ENCODE measurements around the gene ERMP1. TPM values are rescaled to one million over a fixed set of nuclear protein-coding genes. Genes with fewer than 3 reads are reported as not detected.
A peak's percentile ranks its signal among the peaks of the same experiment; 100 is the strongest.
"Not testable (repeated sequence)": the region's sequence is repeated elsewhere in the genome, so short reads cannot be mapped to it uniquely, and the experiment has no call there.

The ERMP1 gene
- total RNA-seq, 1 experiment from 2014 or later: 35.2 TPM

DNA sequence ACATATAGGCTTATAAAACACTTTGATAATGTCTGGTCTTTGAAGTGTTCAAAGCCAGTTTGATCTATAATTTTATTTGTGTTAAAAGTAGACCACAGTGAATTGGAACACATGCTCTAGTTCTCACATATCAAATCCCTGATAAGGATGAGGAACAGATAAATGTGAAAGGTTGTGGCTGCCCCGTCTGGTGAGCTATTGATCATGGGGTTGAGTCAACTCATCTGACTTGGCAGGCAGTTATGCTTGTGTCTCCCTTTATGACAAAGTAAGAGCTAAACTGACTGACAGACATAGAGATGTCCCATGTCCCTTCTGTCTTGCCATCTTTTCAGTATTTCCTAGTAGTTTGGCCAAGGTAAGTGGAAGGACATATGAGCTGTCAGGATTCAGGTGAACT lies 2.9 kb upstream of the ERMP1 start:
- in situ Hi-C loops (cut with HindIII; ENCODE audit: low pct_unique_long_range_greater_than_20kb, low sequenced_read_pairs): no loop called here
- DNase-seq (ENCODE audit: low read depth, low spot score): no peak

DNA sequence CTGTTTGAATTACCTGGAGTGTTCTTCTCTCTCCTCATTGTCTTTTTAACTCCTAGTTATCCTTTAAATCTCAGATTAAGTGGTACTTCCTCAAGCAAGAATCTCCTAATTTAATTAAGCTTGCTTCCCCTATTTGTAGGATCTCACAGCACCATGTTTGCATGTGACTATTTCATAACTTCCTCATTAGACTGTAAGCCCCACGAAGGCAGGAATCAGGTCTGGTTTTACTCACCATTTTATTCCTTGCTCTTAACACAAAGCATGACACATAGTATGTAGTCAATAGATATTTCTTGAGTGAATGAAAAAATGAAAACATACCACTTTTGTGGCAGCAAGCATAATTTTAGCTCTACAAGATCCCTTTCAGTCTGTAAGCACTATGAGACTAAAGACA lies 1.3 kb upstream of the ERMP1 start:
- in situ Hi-C loops (cut with HindIII; ENCODE audit: low pct_unique_long_range_greater_than_20kb, low sequenced_read_pairs): no loop called here
- DNase-seq (ENCODE audit: low read depth, low spot score): no peak

DNA sequence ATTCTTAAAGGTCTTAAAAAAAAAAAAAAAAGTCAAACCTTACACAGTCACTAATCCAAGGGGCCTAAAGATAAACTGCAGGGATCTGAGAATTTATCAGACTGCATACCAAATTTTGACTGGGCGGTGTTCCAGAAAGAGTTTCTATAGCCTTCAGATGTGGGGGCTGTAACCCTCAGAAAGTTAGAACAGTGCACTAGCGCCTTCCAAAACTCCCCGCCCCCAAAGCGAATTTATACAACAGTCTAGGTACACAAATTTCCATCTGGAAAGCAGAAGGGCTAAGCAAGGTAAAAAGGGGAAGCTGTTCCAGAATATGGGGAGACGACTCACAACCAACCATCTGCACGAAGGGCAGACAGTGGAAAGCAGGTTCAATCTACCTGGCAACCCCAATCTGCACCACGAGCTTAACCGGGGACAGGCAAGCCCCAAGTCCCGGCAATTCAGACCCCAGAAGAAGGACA lies 813 bp downstream of the ERMP1 start:
- DNase-seq (ENCODE audit: low read depth, low spot score): no peak
- in situ Hi-C loops (cut with HindIII; ENCODE audit: low pct_unique_long_range_greater_than_20kb, low sequenced_read_pairs): no loop called here

DNA sequence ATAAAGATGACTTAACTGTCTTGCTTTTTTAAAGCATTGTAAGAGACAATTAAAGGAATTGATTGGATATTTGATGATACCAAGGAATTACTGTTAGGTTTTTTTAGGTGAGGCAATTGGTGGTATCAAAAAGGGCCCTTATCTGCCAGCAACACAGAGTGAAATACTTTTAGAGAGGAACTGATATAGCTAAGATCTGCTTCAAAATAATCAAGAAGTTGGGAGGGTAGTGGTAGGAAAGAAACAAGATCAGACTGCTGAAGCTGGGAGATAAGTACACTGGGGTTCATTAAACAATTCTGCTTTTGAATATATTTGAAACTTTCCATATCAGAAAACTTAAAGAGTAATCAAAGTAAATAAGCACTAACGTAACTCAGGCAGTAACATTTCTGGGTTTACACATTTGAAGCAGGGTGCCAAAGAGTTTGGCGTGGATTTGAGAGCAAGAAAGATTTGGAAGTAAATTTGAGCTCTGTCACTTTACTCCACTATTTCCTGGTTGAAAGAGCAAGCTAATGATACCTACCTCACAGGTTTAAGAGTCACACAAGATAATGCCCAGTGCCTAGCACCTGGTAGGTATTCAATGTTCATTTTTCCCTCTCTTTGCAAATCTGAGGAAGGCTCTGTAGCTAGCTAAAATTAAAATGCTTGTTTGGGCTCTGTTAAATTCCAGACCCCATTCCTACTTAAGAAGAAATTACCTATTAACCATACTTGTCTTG lies 6.9 kb downstream of the ERMP1 start:
- DNase-seq (ENCODE audit: low read depth, low spot score): no peak
- in situ Hi-C loops (cut with HindIII; ENCODE audit: low pct_unique_long_range_greater_than_20kb, low sequenced_read_pairs): no loop called here

DNA sequence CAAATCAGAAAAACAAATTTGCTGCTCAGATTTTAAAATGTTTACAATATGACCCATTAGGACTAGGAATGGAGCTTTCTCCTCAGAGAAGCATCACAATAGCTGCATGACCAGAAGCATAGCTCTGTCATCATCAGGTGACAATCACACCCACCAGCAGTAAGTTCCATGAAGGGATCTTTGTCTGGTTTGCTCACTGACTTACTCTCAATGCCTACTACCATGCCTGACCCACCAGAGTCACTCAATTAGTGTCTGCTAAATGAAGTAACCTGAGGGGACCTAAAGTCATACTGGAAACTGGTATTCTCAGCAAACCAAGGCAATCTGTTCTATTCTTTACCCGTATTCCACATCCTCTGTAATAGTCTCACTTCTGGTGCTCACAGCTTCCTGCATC lies 7.7 kb downstream of the ERMP1 start:
- in situ Hi-C loops (cut with HindIII; ENCODE audit: low pct_unique_long_range_greater_than_20kb, low sequenced_read_pairs): no loop called here
- DNase-seq (ENCODE audit: low read depth, low spot score): peak; percentile 50

DNA sequence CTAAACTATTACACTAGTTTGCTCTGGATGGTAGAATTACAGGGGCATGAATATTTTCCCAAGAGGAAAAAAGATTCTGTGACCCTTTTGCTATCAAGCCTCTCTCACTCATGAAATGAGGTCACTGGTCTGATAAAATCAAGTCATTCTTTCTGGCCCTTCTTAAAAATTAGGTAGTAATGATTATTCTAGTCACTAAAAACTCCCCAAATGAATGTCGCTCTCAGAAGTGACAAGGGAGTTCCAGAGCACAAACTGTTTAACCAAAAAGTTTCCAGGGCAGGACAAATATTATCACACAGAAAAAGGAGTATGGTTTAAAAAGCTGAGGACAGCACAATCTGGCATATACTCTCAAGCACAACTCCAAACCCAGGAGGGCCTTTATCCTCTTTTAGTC lies 12.5 kb downstream of the ERMP1 start:
- in situ Hi-C loops (cut with HindIII; ENCODE audit: low pct_unique_long_range_greater_than_20kb, low sequenced_read_pairs): no loop called here
- DNase-seq (ENCODE audit: low read depth, low spot score): no peak

DNA sequence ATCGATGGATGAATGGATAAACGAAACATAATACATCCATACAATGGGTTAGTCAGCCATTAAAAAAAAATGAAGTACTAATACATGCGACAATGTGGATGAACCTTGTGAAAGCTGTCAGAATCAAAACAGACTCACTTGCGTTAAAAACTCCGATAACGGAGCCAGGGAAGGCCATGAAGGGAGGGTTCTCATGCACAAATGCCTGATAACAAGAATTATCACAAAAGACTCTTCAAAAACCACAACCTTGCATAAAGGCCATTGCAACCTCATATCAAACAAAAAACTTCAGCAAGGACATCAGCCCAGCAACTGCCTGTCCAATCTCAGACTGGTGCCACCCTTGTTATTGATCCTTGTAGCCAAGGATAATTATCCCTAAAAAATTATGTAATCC lies 13.7 kb downstream of the ERMP1 start:
- in situ Hi-C loops (cut with HindIII; ENCODE audit: low pct_unique_long_range_greater_than_20kb, low sequenced_read_pairs): no loop called here
- no peak for DNase-seq (ENCODE audit: low read depth, low spot score)

DNA sequence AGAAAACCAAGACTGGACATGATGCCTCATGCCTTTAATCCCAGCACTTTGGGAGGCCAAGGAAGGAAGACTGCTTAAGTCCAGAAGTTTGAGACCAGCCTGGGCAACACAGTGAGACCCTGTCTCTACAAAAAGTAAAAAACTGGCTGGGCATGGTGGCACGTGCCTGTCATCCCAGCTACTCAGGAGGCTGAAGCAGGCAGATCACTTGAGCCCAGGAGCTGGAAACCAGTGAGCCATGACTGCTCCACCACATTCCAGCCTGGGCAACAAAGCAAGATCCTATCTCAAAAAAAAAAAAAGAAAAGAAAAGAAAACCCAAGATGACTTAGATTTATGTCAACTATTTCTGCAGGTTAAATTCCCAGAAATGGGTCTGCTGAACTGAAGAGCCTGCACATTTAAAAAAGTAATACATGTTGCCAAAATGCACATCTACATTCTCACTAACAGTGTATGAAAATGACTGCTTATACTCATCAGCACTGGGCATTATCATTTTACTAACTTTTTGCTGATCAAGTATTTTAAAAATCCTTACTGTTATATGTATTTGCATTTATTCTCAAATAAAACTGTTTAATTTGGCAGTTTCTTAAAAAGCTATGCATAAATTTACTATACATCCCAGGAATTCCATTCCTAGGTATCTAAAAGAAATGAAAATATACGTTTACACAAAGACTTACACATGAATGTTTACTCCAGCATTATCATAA lies 14.3 kb downstream of the ERMP1 start:
- no peak for DNase-seq (ENCODE audit: low read depth, low spot score)

DNA sequence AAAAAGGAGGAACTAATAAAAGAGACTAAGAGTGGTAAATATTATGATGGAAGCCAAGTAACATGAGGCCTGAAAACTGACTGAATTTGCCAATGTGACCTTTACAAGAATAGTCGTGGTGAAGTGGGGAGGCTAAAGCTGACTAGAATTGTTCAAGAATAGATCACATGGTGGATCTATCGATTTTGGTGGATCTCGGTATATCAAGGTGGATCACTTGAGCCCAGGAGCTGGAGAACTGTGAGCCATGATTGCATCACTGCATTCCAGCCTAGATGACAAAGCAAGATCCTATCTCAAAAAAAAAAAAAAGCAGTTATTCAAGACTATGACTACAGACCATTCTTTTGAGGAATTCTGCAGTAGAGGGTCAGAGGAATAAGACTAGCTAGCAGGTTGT lies 15.1 kb downstream of the ERMP1 start:
- in situ Hi-C loops (cut with HindIII; ENCODE audit: low pct_unique_long_range_greater_than_20kb, low sequenced_read_pairs): no loop called here
- no peak for DNase-seq (ENCODE audit: low read depth, low spot score)

More for the DNA sequence above, 14.3 kb downstream of the ERMP1 start:
- in situ Hi-C loops (cut with HindIII; ENCODE audit: low pct_unique_long_range_greater_than_20kb, low sequenced_read_pairs): no loop called here

DNA sequence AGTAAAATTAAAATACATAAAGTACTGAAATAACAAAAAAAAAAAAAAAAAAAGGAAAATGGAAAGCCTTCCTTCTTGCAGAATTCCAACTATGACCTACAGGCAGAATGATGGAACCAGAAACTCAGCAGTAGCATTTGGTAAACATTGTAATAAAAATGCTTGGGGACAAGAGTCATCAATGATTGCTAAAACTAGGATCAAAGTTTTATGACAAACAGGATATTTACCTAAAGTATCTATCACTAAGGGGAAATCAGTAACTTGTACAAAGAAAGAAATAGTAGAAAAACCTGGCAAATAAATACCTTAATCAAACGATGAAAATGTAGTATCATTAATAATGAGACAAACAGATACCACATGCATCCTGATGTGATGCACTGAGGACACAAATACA lies 17.5 kb downstream of the ERMP1 start:
- in situ Hi-C loops (cut with HindIII; ENCODE audit: low pct_unique_long_range_greater_than_20kb, low sequenced_read_pairs): no loop called here
- no peak for DNase-seq (ENCODE audit: low read depth, low spot score)

DNA sequence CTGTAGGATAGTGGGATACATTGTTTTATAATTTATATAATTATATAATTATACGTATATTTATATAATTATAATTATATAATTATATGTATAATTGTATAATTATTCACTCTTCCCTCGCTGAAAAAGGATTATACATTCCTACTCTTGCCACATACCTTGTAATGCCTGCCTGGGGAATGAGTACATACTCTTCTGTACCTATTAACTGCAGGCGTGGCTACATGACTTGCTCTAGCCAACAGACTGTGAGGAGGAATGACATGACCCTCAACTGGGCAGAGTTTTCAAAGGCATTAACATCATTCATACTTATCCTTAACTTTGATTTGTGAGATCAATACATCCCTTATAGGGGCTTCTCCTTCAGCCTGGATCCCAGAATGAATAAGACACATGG lies 19.1 kb downstream of the ERMP1 start:
- DNase-seq (ENCODE audit: low read depth, low spot score): no peak
- in situ Hi-C loops (cut with HindIII; ENCODE audit: low pct_unique_long_range_greater_than_20kb, low sequenced_read_pairs): no loop called here

DNA sequence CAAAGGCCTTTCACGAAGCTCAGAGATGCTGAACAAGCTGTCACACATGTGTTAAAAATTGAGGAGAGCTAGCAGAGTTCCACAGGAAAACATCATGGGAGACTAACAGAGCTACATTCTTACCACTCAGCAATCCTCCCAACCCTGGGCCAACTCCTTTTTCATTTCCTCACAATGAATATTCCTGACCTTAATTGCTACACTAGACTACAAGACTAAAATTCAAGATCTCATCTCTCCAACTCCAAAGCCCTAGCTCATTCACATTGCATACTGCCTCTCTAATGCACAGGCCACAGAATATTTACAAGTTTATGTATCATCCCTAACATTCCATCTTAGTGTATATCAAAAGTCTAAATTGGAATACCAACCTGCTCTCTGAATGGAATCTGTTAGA lies 21.2 kb downstream of the ERMP1 start:
- in situ Hi-C loops (cut with HindIII; ENCODE audit: low pct_unique_long_range_greater_than_20kb, low sequenced_read_pairs): no loop called here
- no peak for DNase-seq (ENCODE audit: low read depth, low spot score)

DNA sequence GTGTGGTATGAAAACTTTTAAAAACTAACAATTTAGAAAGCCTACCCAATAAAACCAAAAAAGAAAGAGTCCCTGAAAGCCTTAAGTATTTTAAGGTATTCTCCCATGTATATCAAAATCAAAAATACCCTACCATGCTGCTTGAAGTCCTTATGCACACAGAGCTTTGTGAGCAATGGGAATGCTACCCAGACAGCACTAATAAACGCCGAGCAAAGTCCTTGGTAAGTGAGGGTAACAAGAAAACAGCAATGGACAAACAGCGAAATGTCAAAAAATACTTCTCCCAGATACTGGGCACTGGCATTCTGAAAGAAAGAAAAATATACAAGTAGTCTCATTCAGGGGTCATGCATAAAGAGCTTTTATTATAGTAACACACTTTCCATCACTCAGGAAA lies 27.4 kb downstream of the ERMP1 start:
- in situ Hi-C loops (cut with HindIII; ENCODE audit: low pct_unique_long_range_greater_than_20kb, low sequenced_read_pairs): no loop called here
- no peak for DNase-seq (ENCODE audit: low read depth, low spot score)

DNA sequence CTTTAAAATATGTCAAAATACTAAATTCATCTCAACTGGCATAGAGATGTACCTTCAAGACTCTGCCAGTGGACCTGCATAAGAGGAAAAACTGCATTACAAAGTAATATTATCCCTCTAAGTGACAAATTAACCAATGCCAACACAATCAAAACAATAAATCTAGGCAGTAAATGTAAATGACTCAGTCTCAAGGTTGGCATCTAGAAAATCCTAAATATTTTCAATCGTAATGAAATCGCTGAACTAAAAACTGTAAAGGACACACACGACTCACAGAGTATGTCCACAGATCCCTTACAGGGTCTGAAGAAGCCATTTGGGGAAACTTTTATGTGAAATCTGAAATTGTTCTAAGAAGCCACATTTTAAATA lies 31.2 kb downstream of the ERMP1 start:
- DNase-seq (ENCODE audit: low read depth, low spot score): no peak
- in situ Hi-C loops (cut with HindIII; ENCODE audit: low pct_unique_long_range_greater_than_20kb, low sequenced_read_pairs): no loop called here

DNA sequence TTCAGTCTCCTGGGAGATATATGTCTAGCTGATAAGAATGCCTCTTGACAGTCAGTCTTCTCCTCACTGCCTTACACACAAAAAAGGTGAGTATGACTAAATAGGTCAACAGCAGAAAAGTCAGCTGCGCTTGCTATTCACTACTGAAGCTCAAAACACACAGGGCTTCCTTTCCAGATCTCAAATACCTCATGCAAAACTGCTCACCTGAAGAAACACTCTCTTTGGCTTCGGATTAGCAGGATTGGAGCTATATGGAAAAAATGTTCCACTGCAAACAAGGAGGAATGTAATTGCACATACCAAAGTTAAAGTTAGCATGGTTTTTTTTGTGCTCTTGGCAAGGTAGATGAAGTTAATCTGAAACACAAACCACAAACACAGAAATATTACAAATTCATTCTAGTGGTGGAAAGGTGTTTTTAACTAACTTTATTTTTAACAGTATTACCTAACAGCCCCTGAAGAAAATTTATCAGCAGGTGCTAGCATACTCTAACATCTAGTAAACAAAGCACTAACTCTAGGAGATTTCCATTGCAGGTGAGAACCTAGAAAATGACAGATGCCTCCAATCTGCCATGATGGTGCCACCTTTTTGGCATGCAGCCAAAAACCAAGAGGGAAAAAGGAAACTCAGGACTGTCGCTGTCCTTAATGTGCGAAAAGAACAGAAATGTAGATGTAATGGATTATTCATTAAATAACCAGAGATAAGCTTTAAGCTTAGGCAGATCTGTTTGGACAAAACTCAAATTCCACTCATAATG lies 31.8 kb downstream of the ERMP1 start:
- no peak for DNase-seq (ENCODE audit: low read depth, low spot score)

DNA sequence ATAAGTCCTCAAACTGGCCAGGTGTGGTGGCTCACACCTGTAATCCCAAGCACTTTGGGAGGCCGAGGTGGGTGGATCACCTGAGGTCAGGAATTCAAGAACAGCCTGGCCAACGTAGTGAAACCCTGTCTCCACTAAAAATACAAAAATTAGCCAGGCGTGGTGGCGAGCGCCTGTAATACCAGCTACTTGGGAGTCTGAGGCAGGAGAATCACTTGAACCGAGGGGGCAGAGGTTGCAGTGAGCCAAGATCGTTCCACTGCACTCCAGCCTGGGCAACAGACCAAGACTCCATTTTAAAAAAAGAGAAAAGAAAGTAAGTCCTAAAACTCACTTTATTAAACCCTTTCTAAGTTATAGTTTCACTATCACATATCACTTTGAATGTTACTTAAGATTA lies 32.5 kb downstream of the ERMP1 start:
- in situ Hi-C loops (cut with HindIII; ENCODE audit: low pct_unique_long_range_greater_than_20kb, low sequenced_read_pairs); DNase-seq (ENCODE audit: low read depth, low spot score): not testable (repeated sequence)

More for the DNA sequence above, 31.8 kb downstream of the ERMP1 start:
- in situ Hi-C loops (cut with HindIII; ENCODE audit: low pct_unique_long_range_greater_than_20kb, low sequenced_read_pairs): no loop called here

DNA sequence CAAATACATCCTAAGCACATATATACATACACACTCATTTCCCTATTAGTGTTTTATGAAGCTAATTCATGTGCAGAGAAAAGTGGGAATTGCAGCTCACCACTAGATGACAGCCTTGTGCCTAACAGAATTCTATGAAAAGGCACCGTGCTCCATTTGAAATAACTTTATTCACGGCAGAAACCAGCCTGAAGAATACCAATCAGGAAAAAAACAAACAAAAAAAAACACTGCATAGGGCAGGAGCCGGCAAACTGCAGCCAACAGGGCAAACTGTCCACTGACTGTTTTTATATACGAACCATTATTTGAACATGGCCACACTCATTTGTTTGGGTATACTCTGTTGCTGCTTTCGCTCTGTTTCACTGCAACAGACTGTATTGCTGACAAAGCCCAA lies 33.6 kb downstream of the ERMP1 start:
- DNase-seq (ENCODE audit: low read depth, low spot score): peak; percentile 59
- in situ Hi-C loops (cut with HindIII; ENCODE audit: low pct_unique_long_range_greater_than_20kb, low sequenced_read_pairs): no loop called here

DNA sequence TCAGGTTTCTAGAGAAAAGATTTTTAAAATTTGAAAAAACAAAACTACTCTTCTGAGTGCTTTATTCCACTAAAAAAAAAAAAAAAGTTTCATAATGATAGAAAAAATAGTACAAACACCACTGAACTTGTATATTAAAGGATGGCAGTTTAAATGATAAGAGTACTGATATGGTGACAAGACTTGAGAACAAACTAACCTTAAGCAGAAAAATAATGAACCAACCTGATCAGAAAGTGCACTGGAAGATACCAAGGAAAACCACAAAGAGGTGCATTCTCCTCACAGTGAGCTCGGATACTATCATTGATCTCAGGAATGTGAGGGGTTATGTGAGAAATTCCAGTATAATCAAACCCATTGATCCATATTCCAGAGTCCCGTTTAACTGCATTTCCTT lies 34.3 kb downstream of the ERMP1 start:
- in situ Hi-C loops (cut with HindIII; ENCODE audit: low pct_unique_long_range_greater_than_20kb, low sequenced_read_pairs): no loop called here
- DNase-seq (ENCODE audit: low read depth, low spot score): no peak

DNA sequence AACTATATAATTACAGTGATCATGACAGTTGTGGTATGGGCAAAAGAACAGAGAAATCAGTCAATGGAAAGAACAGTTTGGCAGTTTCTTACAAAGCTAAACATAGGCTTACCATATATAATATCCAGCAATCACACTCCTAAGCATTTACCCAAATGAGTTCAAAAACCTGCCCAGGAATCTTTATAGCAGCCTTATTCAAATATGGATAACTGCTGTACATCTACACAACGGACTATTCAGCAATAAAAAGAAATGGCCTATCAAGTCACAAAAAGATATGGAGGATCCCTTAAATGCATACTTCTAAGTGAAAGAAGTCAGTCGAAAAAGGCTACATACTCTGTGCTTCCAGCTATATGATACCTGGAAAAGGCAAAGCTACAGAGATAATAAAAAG lies 36.6 kb downstream of the ERMP1 start:
- in situ Hi-C loops (cut with HindIII; ENCODE audit: low pct_unique_long_range_greater_than_20kb, low sequenced_read_pairs): no loop called here
- no peak for DNase-seq (ENCODE audit: low read depth, low spot score)

Data from SK-MEL-5 (cell line).